GM18858 (cell line): Measurements from ENCODE around the gene SATL1.
"Not testable (repeated sequence)": the region's sequence is repeated elsewhere in the genome, so short reads cannot be mapped to it uniquely, and the experiment has no call there.

Experiments used
- ATAC-seq: cut with Tn5 transposase; IDR thresholded peaks from one replicate; pipeline ENCODE4 v1.9.1; 2021; ENCODE audit not compliant: unreplicated experiment

The SATL1 gene

GRCh38 chrX:85109235-85109634 lies 134.3 kb downstream of the SATL1 start:
- ATAC-seq, result no peak

GRCh38 chrX:85108165-85108564 lies 135.4 kb downstream of the SATL1 start:
- ATAC-seq, result no peak

GRCh38 chrX:85107407-85107806 lies 136.2 kb downstream of the SATL1 start:
- ATAC-seq, result no peak

- no peak for ATAC-seq
Observed at GRCh38 chrX:85089321-85089840, 154.2 kb downstream of the SATL1 start.

- ATAC-seq, result peak; percentile 92
Observed at GRCh38 chrX:85084770-85085393, 158.7 kb downstream of the SATL1 start.

- ATAC-seq, result not testable (repeated sequence)
Observed at GRCh38 chrX:85077247-85077646, 166.3 kb downstream of the SATL1 start.

- ATAC-seq, result no peak
Observed at GRCh38 chrX:85065512-85066198, 177.9 kb downstream of the SATL1 start.

GRCh38 chrX:85052636-85053343 lies 190.8 kb downstream of the SATL1 start:
- no peak for ATAC-seq

GRCh38 chrX:85052205-85052604 lies 191.4 kb downstream of the SATL1 start:
- ATAC-seq, result no peak

GRCh38 chrX:85051627-85052026 lies 192.0 kb downstream of the SATL1 start:
- ATAC-seq, result no peak
